Measurements from ENCODE around the gene PPFIA3. TPM values are rescaled to one million over a fixed set of nuclear protein-coding genes. Genes with fewer than 3 reads are reported as not detected.

Gene PPFIA3
- total and polyA plus RNA-seq, 2 of the 8 experiments (the other 6 are each of a cell fraction or from before 2014, with no cell fraction given), result 15.9 to 25.3 TPM

DNA sequence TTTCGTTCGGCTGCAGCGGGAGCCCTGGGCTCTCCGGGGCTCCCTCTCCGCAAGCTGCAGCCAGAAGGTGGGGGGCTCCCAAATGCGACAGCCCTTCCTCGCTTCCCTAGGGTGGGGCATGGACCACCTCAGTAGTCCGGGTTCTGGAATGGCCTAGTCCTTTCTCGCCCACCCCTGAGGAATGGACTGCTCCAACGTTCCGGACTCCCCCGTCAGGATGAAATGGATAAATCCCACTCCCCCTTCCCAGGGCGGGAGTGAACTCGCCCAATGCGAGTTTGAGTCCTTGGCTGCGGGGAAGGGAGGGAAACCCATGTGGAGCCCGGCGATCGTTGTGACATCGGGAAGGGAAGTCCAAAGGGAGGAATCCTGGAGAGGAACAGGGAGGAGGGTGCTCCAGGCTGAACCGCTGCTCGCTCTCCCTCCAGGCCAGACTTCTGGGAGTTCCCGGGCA lies 30.3 kb downstream of the PPFIA3 start (continued):
- TF ChIP-seq CBX5 (IDR thresholded peaks at IDR 0.05; ENCODE audit: low read depth, low read length), result no peak
- TF ChIP-seq SP2 (IDR thresholded peaks at IDR 0.05; ENCODE audit: low read length), result no peak

Data from H1 (cell line).